Dermis lymphatic vessel endothelial cell (primary cell): ENCODE measurements around the gene TRIM38. TPM values are rescaled to one million over a fixed set of nuclear protein-coding genes. Genes with fewer than 3 reads are reported as not detected.

ENCODE experiments used
- total RNA-seq: library from RNA; depleted of rRNA; stranded (reverse); fragments of >200 nt; gene quantifications from 2 replicates; pipeline ENCODE4 v1.2.1, GENCODE V29; 2014

The TRIM38 gene, protein sequence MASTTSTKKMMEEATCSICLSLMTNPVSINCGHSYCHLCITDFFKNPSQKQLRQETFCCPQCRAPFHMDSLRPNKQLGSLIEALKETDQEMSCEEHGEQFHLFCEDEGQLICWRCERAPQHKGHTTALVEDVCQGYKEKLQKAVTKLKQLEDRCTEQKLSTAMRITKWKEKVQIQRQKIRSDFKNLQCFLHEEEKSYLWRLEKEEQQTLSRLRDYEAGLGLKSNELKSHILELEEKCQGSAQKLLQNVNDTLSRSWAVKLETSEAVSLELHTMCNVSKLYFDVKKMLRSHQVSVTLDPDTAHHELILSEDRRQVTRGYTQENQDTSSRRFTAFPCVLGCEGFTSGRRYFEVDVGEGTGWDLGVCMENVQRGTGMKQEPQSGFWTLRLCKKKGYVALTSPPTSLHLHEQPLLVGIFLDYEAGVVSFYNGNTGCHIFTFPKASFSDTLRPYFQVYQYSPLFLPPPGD
- total RNA-seq = 5.5 and 8.2 TPM in 2 replicates

DNA sequence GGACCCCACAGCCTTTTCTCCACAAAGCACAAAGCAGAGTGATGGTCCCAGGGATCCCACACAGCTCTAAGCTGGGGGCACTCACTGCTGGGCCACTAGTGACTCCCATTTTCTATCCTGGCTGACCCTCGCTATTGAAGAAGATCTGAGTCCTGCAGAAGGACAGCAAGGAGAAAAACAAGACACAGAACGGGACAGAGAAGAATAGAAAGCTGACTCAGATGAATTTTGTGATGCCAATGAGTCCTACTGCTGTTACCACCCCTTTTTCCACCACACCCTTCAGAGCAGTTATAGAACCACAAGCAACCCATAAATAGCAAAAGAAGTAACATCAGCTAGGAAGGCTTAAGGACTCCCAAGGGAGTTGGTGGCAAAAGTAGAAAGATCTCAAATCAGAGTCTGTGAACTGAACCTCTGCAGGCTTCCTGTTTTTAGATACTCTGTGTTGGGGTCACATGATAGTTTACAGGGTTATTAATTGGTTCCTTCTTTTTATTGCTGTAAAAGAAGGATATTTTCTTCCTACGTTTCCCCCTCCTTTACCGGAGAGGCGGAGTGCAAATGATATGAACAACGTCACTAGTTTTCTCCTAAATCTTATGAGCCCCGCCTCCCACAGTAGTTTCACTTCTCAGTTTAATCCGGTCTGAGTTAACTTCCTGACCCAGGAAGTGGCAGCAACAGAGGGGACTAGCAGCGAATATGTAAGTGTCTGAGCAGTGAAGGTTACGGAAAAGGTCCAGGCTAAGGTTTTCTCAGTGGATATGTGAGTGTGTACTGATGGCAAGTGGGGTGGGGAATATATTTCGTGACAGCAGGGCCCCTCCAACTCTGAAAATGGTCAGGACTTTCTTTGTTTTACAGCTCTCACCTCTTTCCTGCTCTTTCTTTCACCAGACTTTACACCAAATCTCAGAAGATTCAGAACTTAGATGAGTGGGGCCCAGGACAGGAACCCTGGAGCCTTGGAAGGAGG, at the start of gene TRIM38:
Gene TRIM38 (plus strand): TSS at position 654 of the 979 bp plus-strand sequence. CDS start 3,721 bp downstream, outside the sequence.

DNA sequence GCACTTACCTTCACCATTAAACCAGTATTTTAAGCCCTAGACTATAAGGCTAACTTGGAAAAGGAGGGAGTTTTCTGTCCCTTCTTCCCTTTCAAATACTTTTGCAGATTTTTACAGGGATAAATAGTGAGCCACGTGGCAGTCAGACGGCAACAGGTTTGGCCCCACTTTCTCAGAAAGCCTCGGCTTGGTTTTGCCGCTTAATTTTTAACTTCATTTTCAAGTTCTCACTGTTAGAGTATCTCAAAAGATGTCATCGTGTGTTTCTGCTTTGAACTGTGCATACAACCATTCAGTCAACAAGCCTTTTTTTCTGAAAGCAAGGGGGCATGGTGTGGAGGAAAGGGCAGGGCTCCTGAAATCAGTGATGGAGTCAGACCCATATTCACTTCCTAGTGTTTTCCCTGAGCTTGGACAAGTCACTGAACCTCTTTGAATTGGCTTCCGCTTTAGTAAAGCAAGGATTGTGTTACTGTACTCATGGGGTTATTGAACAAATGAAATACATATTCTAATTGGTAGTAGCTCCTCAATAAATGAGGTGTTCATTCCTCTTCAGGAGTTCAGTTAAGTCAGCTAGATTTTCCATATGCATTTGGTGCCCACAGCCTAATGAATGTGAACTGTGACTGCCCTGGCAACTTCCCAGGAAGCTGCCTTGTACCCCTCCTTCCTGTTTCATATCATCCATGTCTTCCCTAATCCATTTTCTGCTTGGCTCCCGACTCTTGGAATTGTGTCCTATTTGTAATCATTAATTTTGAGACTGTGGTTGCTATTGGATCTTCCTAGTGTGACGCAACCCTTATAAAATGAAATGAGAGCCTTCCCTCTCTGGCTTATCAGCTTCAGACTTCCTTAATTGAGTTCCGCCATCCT, 31.8 kb upstream of the TRIM38 start, which contains the start of gene SLC17A2:
Gene SLC17A2 (minus strand): TSS at position 160 of the 879 bp plus-strand sequence. CDS start 4,895 bp downstream, outside the sequence.

Other genes with a start within 250 kb of the TRIM38 start
- gene SLC17A4, start 208.1 kb upstream of the TRIM38 start, total RNA-seq = not detected in 2 replicates
- gene SLC17A1, start 130.8 kb upstream of the TRIM38 start, total RNA-seq = not detected in 2 replicates
- gene SLC17A3, start 88.6 kb upstream of the TRIM38 start, total RNA-seq = not detected in 2 replicates
- not detected in 2 replicates for gene SLC17A2, start 32.1 kb upstream of the TRIM38 start, total RNA-seq
- 2.8 and 3.5 TPM in 2 replicates for gene HFE, start 124.6 kb downstream of the TRIM38 start, total RNA-seq